Activated T-helper 1 cell treated with Interleukin-2 at 50 U/mL for 16 hours (primary cell): ENCODE data around the gene ENO4.

ENCODE experiments used
- DNase-seq: peaks from one replicate; pipeline ENCODE4 v3.0.0-alpha.2; 2020; ENCODE audit warnings: low read depth

ENO4 gene

GRCh38 chr10:116849248-116850057 lies at the start of gene ENO4:
Gene ENO4, plus strand, starts transcription at chr10:116849499. Its CDS starts 68 bp downstream, at chr10:116849567.
- DNase-seq, result no peak

- DNase-seq, result no peak
These were observed 48.9 kb upstream of the ENO4 start for GRCh38 chr10:116800286-116800929.

- DNase-seq, result no peak
These were observed 47.6 kb upstream of the ENO4 start for GRCh38 chr10:116801658-116802057.

- DNase-seq, result no peak
These were observed 46.8 kb upstream of the ENO4 start for GRCh38 chr10:116802474-116802873.

GRCh38 chr10:116802876-116803275 lies 46.4 kb upstream of the ENO4 start:
- no peak for DNase-seq

- DNase-seq, result no peak
These were observed 45.6 kb upstream of the ENO4 start for GRCh38 chr10:116803451-116804249.

GRCh38 chr10:116808706-116809105 lies 40.6 kb upstream of the ENO4 start:
- DNase-seq, result no peak

- no peak for DNase-seq
These were observed 39.7 kb upstream of the ENO4 start for GRCh38 chr10:116809483-116810119.

GRCh38 chr10:116810120-116810500 lies 39.2 kb upstream of the ENO4 start:
- no peak for DNase-seq

- DNase-seq, result no peak
These were observed 38.4 kb upstream of the ENO4 start for GRCh38 chr10:116810895-116811294.

- DNase-seq, result no peak
These were observed 37.6 kb upstream of the ENO4 start for GRCh38 chr10:116811691-116812090.

- no peak for DNase-seq
These were observed 33.5 kb upstream of the ENO4 start for GRCh38 chr10:116815641-116816415.

- no peak for DNase-seq
These were observed 32.1 kb upstream of the ENO4 start for GRCh38 chr10:116817178-116817577.

- DNase-seq, result no peak
These were observed 31.4 kb upstream of the ENO4 start for GRCh38 chr10:116817780-116818343.

GRCh38 chr10:116819999-116820677 lies 29.2 kb upstream of the ENO4 start:
- no peak for DNase-seq

GRCh38 chr10:116825901-116826300 lies 23.4 kb upstream of the ENO4 start:
- DNase-seq, result no peak

- no peak for DNase-seq
These were observed 22.5 kb upstream of the ENO4 start for GRCh38 chr10:116826803-116827202.

GRCh38 chr10:116827214-116827671 lies 22.1 kb upstream of the ENO4 start:
- DNase-seq, result no peak

- DNase-seq, result no peak
These were observed 21.2 kb upstream of the ENO4 start for GRCh38 chr10:116828116-116828515.

- no peak for DNase-seq
These were observed 19.6 kb upstream of the ENO4 start for GRCh38 chr10:116829711-116830110.
